BLaER1 treated with 17β-estradiol and CSF1 and Interleukin-3, amounts not matched to agents 10 nM and 100 nM (cell line): Measurements from ENCODE around the gene LRRC23.
"Not testable (repeated sequence)": the region's sequence is repeated elsewhere in the genome, so short reads cannot be mapped to it uniquely, and the experiment has no call there.

ENCODE experiments used
- H3K27ac ChIP-seq, 11 experiments: shearing (Covaris generic); formaldehyde crosslinking; 2 replicates each; pipeline ENCODE4 v1.8.1; 2022
- H3K27me3 ChIP-seq, 11 experiments: shearing (Covaris generic); formaldehyde crosslinking; 2 replicates each; pipeline ENCODE4 v1.8.1; 2022
- H3K36me3 ChIP-seq, 11 experiments: shearing (Covaris generic); formaldehyde crosslinking; 2 replicates each; pipeline ENCODE4 v1.8.1; 2022
- H3K4me1 ChIP-seq, 10 experiments: shearing (Covaris generic); formaldehyde crosslinking; 2 replicates each; pipeline ENCODE4 v1.8.1; 2022
- H3K4me2 ChIP-seq, 11 experiments: shearing (Covaris generic); formaldehyde crosslinking; 2 replicates each; pipeline ENCODE4 v1.8.1; 2022
- H3K4me3 ChIP-seq, 10 experiments: shearing (Covaris generic); formaldehyde crosslinking; 2 replicates each; pipeline ENCODE4 v1.8.1; 2022
- H3K9ac ChIP-seq, 11 experiments: shearing (Covaris generic); formaldehyde crosslinking; 2 replicates each; pipeline ENCODE4 v1.8.1; 2022
- H3K9me3 ChIP-seq, 11 experiments: shearing (Covaris generic); formaldehyde crosslinking; replicated peaks in 1 of 11; 2 replicates each; pipeline ENCODE4 v1.8.1; 2022
- H4K20me1 ChIP-seq, 11 experiments: shearing (Covaris generic); formaldehyde crosslinking; 2 replicates each; pipeline ENCODE4 v1.8.1; 2022
- Cebpa-rat ChIP-seq, 11 experiments: shearing (Covaris generic); IDR thresholded peaks; 2 replicates each; pipeline ENCODE4 v1.8.1; 2022

LRRC23 gene

DNA sequence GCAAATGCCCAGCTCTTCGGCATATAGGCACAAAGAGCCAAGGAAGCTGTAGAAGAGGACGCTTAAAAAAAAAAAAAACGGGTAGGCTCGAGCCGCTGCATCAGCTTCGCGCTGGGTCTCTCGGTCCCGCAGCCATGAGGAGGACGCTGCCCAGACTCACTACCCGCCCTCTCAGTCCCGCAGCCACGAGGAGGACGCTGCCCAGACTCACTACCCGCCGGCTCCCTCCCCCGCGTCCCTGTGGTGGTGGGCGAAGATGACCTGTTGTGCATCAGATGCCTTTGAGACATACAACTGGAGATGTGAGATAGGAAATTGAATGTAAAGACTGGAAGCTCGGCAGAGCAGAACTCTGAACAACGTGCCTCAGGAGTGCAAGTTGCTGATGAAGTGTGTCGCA is 20.1 kb upstream of the LRRC23 start:
- no peak overlapping the region for H3K27ac ChIP-seq

DNA sequence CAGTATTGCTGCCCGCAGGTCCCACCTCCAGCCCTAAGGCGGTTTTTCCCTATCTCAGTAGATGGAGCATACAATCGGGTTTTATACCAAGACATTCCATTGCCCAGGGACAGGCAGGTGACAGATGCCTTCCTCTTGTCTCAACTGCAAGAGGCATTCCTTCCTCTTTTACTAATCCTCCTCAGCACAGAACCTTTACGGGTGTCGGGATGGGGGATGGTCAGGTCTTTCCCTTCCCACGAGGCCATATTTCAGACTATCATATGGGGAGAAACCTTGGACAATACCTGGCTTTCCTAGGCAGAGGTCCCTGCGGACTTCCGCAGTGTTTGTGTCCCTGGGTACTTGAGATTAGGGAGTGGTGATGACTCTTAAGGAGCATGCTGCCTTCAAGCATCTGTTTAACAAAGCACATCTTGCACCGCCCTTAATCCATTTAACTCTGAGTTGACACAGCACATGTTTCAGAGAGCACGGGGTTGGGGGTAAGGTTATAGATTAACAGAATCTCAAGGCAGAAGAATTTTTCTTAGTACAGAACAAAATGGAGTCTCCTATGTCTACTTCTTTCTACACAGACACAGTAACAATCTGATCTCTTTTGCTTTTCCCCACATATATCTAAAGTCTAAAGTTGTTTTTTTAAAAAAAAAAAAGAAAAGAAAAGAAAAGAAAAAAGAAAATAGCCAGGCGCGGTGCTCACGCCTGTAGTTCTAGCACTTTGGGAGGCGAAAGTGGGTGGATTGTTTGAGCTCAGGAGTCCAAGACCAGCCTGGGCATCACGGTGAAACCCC is 18.2 kb upstream of the LRRC23 start:
- not testable (repeated sequence) for H3K27ac ChIP-seq, H3K4me2 ChIP-seq, H3K9ac ChIP-seq, H3K9me3 ChIP-seq, H3K27me3 ChIP-seq, H4K20me1 ChIP-seq, H3K4me3 ChIP-seq
- Histone ChIP-seq H3K36me3 (peaks cover 16 to 40% (median 28%) of the 10 kb centered on the region in 11 experiments; a peak in 21 of 22 replicates), H3K4me1 (peaks cover 11 to 52% (median 25%) of the 10 kb centered on the region in 10 experiments)

More for the DNA sequence above, 20.1 kb upstream of the LRRC23 start:
- Histone ChIP-seq H3K4me2 (no peak overlapping the region), H3K9me3 (no peaks in the 10 kb centered on the region), H3K4me3 (no peak overlapping the region), H4K20me1 (no peaks in the 10 kb centered on the region), H3K36me3 (peaks cover 16 to 42% (median 28%) of the 10 kb centered on the region in 11 experiments; a peak in 21 of 22 replicates), H3K4me1 (peaks cover 0 to 39% (median 10%) of the 10 kb centered on the region in 10 experiments; a peak in 12 of 20 replicates), H3K27me3 (no peaks in the 10 kb centered on the region), H3K9ac (no peak overlapping the region)
- no peak for TF ChIP-seq Cebpa-rat (IDR thresholded peaks at IDR 0.05)

DNA sequence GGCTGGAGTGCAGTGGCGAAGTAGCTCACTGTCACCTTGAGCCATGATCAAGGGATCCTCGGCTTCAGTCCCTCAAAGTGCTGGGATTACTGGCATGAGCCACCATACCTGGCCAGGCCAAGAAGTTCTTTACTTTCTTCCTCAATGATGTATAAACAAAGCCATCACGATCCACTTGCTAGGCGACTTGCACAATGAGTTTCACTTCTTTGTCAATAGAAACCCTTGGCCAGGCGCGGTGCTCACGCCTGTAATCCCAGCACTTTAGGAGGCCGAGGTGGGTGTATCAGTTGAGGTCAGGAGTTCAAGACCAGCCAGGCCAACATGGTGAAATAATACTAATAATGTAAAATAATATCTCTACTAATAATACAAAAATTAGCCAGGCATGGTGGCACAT is 17.2 kb upstream of the LRRC23 start:
- Histone ChIP-seq H3K9ac (no peak overlapping the region), H3K4me1 (peaks cover 18 to 63% (median 34%) of the 10 kb centered on the region in 10 experiments)

DNA sequence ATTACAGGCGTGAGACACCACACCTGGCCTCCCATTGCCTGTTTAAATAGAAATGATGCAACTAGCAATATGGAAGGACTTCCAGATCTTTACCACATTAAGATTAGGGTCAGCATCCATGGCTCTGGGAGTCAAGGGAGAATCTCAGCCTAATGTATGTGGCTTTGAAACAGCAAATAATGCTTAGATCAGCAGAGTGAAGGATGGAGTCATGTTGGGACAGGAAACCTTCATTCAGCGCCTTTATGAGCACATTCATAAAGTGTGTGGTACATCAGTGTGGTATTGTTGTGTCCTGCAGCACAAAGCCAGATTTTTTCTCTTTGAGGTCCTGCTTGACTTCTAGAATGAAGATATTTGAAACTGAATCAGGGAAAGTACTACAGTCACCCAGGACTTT is 16.3 kb upstream of the LRRC23 start:
- no peak overlapping the region for H3K4me3 ChIP-seq
- H3K36me3 ChIP-seq: peaks cover 16 to 28% (median 24%) of the 10 kb centered on the region in 11 experiments; a peak in 21 of 22 replicates
- TF ChIP-seq Cebpa-rat (IDR thresholded peaks at IDR 0.05): no peak
- no peaks in the 10 kb centered on the region; a peak in 1 of 22 replicates for H3K9me3 ChIP-seq
- peak overlapping the region in 1 of 11 experiments; percentile 97; a peak in 3 of 22 replicates for H3K27ac ChIP-seq
- H4K20me1 ChIP-seq: no peaks in the 10 kb centered on the region
- peaks cover 18 to 64% (median 35%) of the 10 kb centered on the region in 10 experiments for H3K4me1 ChIP-seq
- H3K9ac ChIP-seq: no peak overlapping the region
- H3K4me2 ChIP-seq: peak overlapping the region in 4 of 11 experiments; percentile 10 to 57 (median 40); a peak in 6 of 22 replicates
- H3K27me3 ChIP-seq: no peaks in the 10 kb centered on the region

More for the DNA sequence above, 17.2 kb upstream of the LRRC23 start:
- H3K36me3 ChIP-seq: peaks cover 16 to 33% (median 28%) of the 10 kb centered on the region in 11 experiments; a peak in 21 of 22 replicates
- H3K27ac ChIP-seq: peak overlapping the region in 1 of 11 experiments; percentile 7; a peak in 1 of 22 replicates
- H4K20me1 ChIP-seq: no peaks in the 10 kb centered on the region
- no peaks in the 10 kb centered on the region for H3K27me3 ChIP-seq
- peak overlapping the region in 4 of 11 experiments; percentile 10 to 57 (median 36); a peak in 6 of 22 replicates for H3K4me2 ChIP-seq
- TF ChIP-seq Cebpa-rat (IDR thresholded peaks at IDR 0.05): no peak
- H3K4me3 ChIP-seq: no peak overlapping the region
- H3K9me3 ChIP-seq: no peaks in the 10 kb centered on the region; a peak in 1 of 22 replicates

DNA sequence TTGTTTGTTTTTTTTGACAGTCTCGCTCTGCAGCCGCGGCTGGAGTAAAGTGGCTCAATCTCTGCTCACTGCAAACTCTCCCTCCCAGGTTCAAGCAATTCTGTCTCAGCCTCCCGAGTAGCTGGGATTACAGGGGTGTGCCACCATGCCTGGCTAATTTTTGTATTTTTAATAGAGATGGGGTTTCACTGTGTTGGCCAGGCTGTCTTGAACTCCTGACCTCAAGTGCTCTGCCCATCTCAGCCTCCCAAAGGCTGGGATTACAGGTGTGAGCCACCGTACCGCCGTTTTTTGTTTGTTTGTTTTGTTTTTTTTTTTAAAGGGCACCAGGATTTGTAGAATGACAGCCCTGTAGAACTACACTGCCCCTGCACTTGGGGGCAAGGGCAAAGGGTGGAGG is 15.8 kb upstream of the LRRC23 start:
- Histone ChIP-seq H3K4me2 (peak overlapping the region in 2 of 11 experiments; percentile 34 to 57; a peak in 2 of 22 replicates), H3K27ac (peak overlapping the region in 2 of 11 experiments; percentile 97; a peak in 4 of 22 replicates), H3K36me3 (peaks cover 13 to 23% (median 20%) of the 10 kb centered on the region in 11 experiments; a peak in 21 of 22 replicates), H3K4me1 (peaks cover 18 to 64% (median 35%) of the 10 kb centered on the region in 10 experiments)
- not testable (repeated sequence) for H3K9me3 ChIP-seq, H3K4me3 ChIP-seq, H3K27me3 ChIP-seq, H4K20me1 ChIP-seq, H3K9ac ChIP-seq

DNA sequence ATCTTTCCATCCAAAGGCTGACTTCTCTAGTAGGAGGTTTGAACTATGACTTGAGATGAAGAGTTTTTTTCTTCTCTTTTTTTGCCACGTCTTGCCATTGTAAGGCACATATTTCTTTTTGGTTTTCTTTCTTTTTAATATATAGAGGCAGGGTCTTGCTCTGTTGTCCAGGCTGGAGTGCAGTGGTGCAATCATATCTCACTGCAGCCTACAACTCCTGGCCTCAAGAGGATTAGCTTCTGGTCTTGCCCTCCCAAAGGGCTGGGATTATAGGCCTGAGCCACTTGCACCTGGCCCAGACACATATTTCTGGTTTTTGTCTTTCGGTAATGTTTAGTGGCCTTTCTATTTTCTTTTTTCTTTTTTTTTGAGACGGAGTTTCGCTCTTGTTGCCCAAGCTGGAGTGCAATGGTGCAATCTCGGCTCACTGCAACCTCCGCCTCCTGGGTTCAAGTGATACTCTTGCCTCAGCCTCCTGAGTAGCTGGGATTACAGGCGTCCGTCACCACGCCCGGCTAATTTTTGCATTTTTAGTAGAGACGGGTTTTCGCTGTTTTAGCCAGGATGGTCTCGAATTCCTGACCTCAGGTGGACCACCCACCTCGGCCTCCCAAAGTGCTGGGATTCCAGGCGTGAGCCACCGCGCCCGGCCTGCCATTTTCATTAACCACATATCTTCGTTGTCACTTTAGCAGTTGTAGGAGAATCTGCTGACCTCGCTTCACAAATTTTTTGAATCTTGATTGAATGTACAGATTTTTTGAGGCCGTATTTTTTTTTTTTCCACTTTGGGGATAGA is 14.6 kb upstream of the LRRC23 start:
- TF ChIP-seq Cebpa-rat (IDR thresholded peaks at IDR 0.05): 0 out of 22 replicates have a peak, but pooled peaks of 1 of the 11 experiments have one; percentile 38
- not testable (repeated sequence) for H4K20me1 ChIP-seq, H3K27me3 ChIP-seq, H3K9me3 ChIP-seq
- Histone ChIP-seq H3K4me1 (peaks cover 18 to 64% (median 35%) of the 10 kb centered on the region in 10 experiments), H3K27ac (peak overlapping the region; percentile 81 to 98 (median 93); a peak in 21 of 22 replicates), H3K4me3 (peak overlapping the region in 6 of 10 experiments; percentile 38 to 61 (median 44); a peak in 8 of 20 replicates), H3K4me2 (peak overlapping the region; percentile 72 to 86 (median 79)), H3K36me3 (peaks cover 2 to 12% (median 8%) of the 10 kb centered on the region in 11 experiments; a peak in 16 of 22 replicates), H3K9ac (peak overlapping the region in 10 of 11 experiments; percentile 68 to 89 (median 78); a peak in 21 of 22 replicates)

DNA sequence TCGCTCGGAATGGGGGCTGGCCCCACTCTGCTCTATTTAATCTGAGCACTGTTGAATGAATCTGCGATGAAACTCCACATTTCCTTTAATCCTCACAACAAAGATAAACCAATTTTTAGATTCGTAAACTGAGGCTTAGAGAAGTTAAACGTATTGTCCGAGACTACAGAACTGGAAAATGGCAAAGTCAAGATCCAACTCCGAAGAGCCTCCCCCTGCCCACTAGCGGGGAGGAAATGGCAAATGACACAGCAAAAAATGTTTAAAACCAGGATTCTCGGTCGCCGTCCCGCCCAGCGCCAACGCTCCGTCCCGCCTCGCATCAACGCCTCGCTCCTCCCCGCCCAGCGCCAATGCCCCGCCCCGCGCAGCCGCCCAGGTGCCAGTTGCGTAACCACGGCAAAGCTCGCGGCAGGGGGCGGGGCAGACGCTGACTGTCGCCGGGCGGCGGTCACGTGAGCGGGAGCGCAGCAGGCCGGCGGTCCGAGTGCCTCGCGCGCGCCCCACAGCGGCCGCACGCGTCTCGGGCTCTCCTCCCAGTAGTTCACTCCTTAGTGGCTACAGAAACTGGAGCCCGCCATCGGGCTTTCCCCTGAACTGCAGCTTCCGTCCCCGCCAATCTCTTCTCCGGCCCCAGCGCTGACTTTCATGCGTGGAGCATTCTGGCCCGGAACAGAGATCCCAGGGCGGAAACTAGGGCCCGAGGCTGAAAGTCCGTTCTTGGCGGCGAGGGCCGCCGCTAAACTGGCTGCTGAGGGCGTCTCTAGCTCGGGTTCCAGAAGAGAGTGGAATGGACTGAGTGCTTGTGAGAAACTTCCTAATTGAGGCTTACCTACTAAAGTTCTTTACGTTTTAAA is 13.6 kb upstream of the LRRC23 start:
- peak overlapping the region; percentile 75 to 92 (median 86) for H3K4me2 ChIP-seq
- H3K27ac ChIP-seq: peak overlapping the region; percentile 81 to 98 (median 93)
- no peaks in the 10 kb centered on the region for H4K20me1 ChIP-seq
- no peaks in the 10 kb centered on the region; a peak in 1 of 22 replicates for H3K9me3 ChIP-seq
- H3K9ac ChIP-seq: peak overlapping the region; percentile 78 to 89 (median 83)
- H3K36me3 ChIP-seq: peaks cover 0 to 5% (median 0%) of the 10 kb centered on the region in 11 experiments; a peak in 2 of 22 replicates
- H3K4me3 ChIP-seq: peak overlapping the region; percentile 42 to 64 (median 55)
- H3K4me1 ChIP-seq: peaks cover 18 to 58% (median 35%) of the 10 kb centered on the region in 10 experiments
- peak; percentile 91 to 99 (median 98) for TF ChIP-seq Cebpa-rat (IDR thresholded peaks at IDR 0.05)
- no peaks in the 10 kb centered on the region for H3K27me3 ChIP-seq

DNA sequence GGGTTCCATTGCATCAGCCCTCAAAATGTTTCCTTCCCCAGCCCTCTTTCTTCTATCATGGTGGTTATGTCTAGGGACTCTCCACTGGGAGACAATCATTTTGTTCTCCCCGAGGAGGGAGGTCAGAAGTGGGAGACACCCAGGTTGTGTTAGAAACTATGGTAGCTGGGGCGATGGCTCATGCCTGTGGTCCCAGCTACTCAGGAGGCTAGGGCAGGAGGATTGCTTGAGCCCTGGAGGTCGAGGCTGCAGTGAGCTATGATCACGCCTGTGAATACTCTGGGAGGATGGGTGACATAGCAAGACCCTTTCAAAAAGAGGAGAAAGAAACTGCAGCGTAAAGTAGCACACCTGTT is 13.0 kb upstream of the LRRC23 start:
- Histone ChIP-seq H4K20me1 (no peaks in the 10 kb centered on the region), H3K36me3 (peaks cover 0 to 5% (median 0%) of the 10 kb centered on the region in 11 experiments; a peak in 2 of 22 replicates), H3K27ac (peak overlapping the region; percentile 79 to 98 (median 92)), H3K9me3 (no peaks in the 10 kb centered on the region; a peak in 1 of 22 replicates), H3K4me3 (peak overlapping the region; percentile 42 to 64 (median 55)), H3K9ac (peak overlapping the region; percentile 78 to 89 (median 83)), H3K4me2 (peak overlapping the region; percentile 71 to 92 (median 82)), H3K4me1 (peaks cover 18 to 55% (median 35%) of the 10 kb centered on the region in 10 experiments), H3K27me3 (no peaks in the 10 kb centered on the region)
- TF ChIP-seq Cebpa-rat (IDR thresholded peaks at IDR 0.05): no peak

DNA sequence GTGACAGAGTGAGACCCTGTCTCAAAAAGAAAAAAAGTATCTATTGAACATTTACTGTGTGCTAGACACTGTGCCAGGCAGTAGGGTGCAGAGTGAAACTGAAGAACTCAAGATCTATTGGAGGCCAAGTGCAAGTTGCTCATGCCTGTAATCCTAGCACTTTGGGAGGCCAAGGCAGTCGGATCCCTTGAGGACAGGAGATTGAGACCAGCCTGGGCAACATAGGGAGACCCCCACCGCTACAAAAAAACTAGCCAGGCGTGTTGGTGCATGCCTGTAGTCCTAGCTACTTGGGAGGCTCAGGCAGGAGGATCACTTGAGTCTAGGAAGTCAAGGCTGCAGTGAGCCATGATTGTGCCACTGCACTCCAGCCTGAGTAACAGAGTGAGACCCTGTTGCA is 11.9 kb upstream of the LRRC23 start:
- H3K9ac ChIP-seq, H3K27me3 ChIP-seq, H3K9me3 ChIP-seq, H3K36me3 ChIP-seq, H3K27ac ChIP-seq, H4K20me1 ChIP-seq, H3K4me3 ChIP-seq: not testable (repeated sequence)
- H3K4me2 ChIP-seq: peak overlapping the region in 1 of 11 experiments; percentile 79; a peak in 1 of 22 replicates
- peaks cover 18 to 46% (median 30%) of the 10 kb centered on the region in 10 experiments for H3K4me1 ChIP-seq
